A673 (cell line): ENCODE results near the gene POLDIP3. TPM values are rescaled to one million over a fixed set of nuclear protein-coding genes. Genes with fewer than 3 reads are reported as not detected.

Source experiments
- BruUV-seq: library from RNA; stranded (reverse); fragments of 400-500 nt; replicated peaks from 2 replicates; lab custom pipeline; 2021; lab: Mats Ljungman, UMichigan
- CTCF ChIA-PET: fragments of 300-600 bp; sonication (Branson Sonifier 250); formaldehyde crosslinking; loops from one replicate; lab custom pipeline; 2022; ENCODE audit warnings: antibody characterized with exemption; lab: Charles Lee
- POLR2A ChIA-PET: fragments of 300-600 bp; sonication (Branson Sonifier 250); formaldehyde crosslinking; loops from one replicate; lab custom pipeline; 2022; ENCODE audit warnings: antibody characterized with exemption; ENCODE audit not compliant: low non-redundant PET; lab: Charles Lee
- DNase-seq: peaks from one replicate; pipeline ENCODE4 v3.0.0-alpha.2; 2015; ENCODE audit warnings: low spot score
- H3K27ac ChIP-seq: fragments of 200-600 bp; sonication (generic); 2 replicates; pipeline ENCODE4 v1.5.1; 2016; ENCODE audit warnings: mixed run types, low read depth, mild to moderate bottlenecking, mixed read lengths, antibody characterized with exemption, low read length; ENCODE audit not compliant: poor library complexity, severe bottlenecking
- H3K27me3 ChIP-seq: fragments of 200-600 bp; sonication (generic); replicated peaks from 2 replicates; pipeline ENCODE4 v1.6.1; 2017; ENCODE audit warnings: mixed run types, low read depth, mild to moderate bottlenecking, mixed read lengths, antibody characterized with exemption, low read length; ENCODE audit not compliant: insufficient read depth, poor library complexity
- H3K36me3 ChIP-seq: fragments of 200-600 bp; sonication (generic); 2 replicates; pipeline ENCODE4 v1.6.1; 2016; ENCODE audit warnings: mixed run types, mild to moderate bottlenecking, mixed read lengths, antibody characterized with exemption, low read length; ENCODE audit not compliant: insufficient read depth, poor library complexity, severe bottlenecking
- H3K4me1 ChIP-seq: fragments of 200-600 bp; sonication (generic); 2 replicates; pipeline ENCODE4 v1.6.1; 2017; ENCODE audit warnings: mixed run types, mild to moderate bottlenecking, mixed read lengths, antibody characterized with exemption, low read length; ENCODE audit not compliant: insufficient read depth, poor library complexity, severe bottlenecking
- H3K4me3 ChIP-seq: fragments of 200-600 bp; sonication (generic); 2 replicates; pipeline ENCODE4 v1.5.1; 2016; ENCODE audit warnings: low read depth, mixed run types, mild to moderate bottlenecking, mixed read lengths, low read length; ENCODE audit not compliant: poor library complexity, severe bottlenecking
- H3K9me3 ChIP-seq: fragments of 200-600 bp; sonication (generic); 2 replicates; pipeline ENCODE4 v1.6.1; 2016; ENCODE audit warnings: mixed run types, low read depth, mild to moderate bottlenecking, mixed read lengths, antibody characterized with exemption, low read length; ENCODE audit not compliant: poor library complexity, severe bottlenecking
- CTCF ChIP-seq: fragments of 300-800, 200-600 bp; sonication (generic); conservative IDR thresholded peaks from 2 replicates; pipeline ENCODE4 v1.5.1; 2017; ENCODE audit warnings: low read depth, mild to moderate bottlenecking, antibody characterized with exemption, low read length, moderate library complexity, mixed read lengths
- EZH2 ChIP-seq: fragments of 200-600 bp; sonication (generic); IDR thresholded peaks from 2 replicates; pipeline ENCODE4 v1.6.1; 2017; ENCODE audit warnings: borderline replicate concordance, low read depth, mild to moderate bottlenecking, mixed read lengths, antibody characterized with exemption, low read length; ENCODE audit not compliant: poor library complexity, severe bottlenecking
- intact Hi-C: fragments of 100-400 bp; cut with micrococcal nuclease; formaldehyde crosslinking; loops from one replicate; pipeline ENCODE4 v1.10.0; 2022; ENCODE audit not compliant: unreplicated experiment
- total RNA-seq: library from RNA; stranded (reverse); gene quantifications from 2 replicates; pipeline ENCODE4 v1.2.3, GENCODE V29; 2021

POLDIP3 gene
- total RNA-seq, 1 experiment from 2014 or later: 134 TPM

DNA sequence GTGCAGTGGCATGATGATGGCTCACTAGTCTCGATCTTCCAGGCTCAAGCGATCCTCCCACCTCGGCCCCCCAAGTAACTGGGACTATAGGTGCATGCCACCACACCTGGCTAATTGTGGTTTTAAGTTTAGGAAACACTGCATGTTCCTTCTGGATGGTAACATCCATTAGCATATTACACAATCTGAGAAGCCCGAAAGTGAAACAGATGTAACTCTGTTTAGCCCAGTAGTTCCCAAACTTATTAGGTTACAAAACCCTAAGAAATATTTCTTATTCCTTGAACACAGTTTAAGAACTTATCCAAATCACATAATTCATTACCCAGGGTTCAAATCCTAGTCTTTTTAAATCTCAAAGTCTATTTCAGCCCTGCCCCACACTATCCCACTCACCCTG, 28.3 kb downstream of the POLDIP3 start:
- Histone ChIP-seq H3K4me1 (peaks cover 5% of the 10 kb centered on the region), H3K27me3 (no peaks in the 10 kb centered on the region), H3K36me3 (peaks cover 77% of the 10 kb centered on the region), H3K9me3 (no peaks in the 10 kb centered on the region), H3K4me3 (no peak overlapping the region), H3K27ac (no peak overlapping the region)
- DNase-seq: no peak
- POLR2A ChIA-PET: no interaction called here
- no TSS peak for BruUV-seq
- TF ChIP-seq EZH2 (no peak), CTCF (no peak)
- intact Hi-C loops: no loop called here
- CTCF ChIA-PET: no interaction called here

GRCh38 chr22:42585096-42585495, 29.6 kb downstream of the POLDIP3 start:
- Histone ChIP-seq H3K27ac (no peak overlapping the region), H3K4me3 (no peak overlapping the region), H3K36me3 (peaks cover 69% of the 10 kb centered on the region), H3K4me1 (peaks cover 5% of the 10 kb centered on the region), H3K9me3 (no peaks in the 10 kb centered on the region), H3K27me3 (no peaks in the 10 kb centered on the region)
- no peak for DNase-seq
- ChIA-PET CTCF (no interaction called here), POLR2A (interaction anchor here (0.6 kb wide), 1 partner anchor 1979 kb away, joined by 3 read pairs; no protein-coding TSS in a partner anchor)
- intact Hi-C loops: no loop called here
- no TSS peak for BruUV-seq
- TF ChIP-seq EZH2 (no peak), CTCF (no peak)

GRCh38 chr22:42584364-42584940, 30.2 kb downstream of the POLDIP3 start:
- peaks cover 5% of the 10 kb centered on the region for H3K4me1 ChIP-seq
- peaks cover 68% of the 10 kb centered on the region for H3K36me3 ChIP-seq
- no peak overlapping the region for H3K27ac ChIP-seq
- no peaks in the 10 kb centered on the region for H3K9me3 ChIP-seq
- H3K27me3 ChIP-seq: no peaks in the 10 kb centered on the region
- intact Hi-C loops: no loop called here
- no peak overlapping the region for H3K4me3 ChIP-seq
- TF ChIP-seq EZH2: no peak
- TF ChIP-seq CTCF: no peak
- DNase-seq: no peak
- ChIA-PET POLR2A (no interaction called here), CTCF (no interaction called here)
- no TSS peak for BruUV-seq
